ENCODE measurements around the gene BEX1. TPM values are rescaled to one million over a fixed set of nuclear protein-coding genes. Genes with fewer than 3 reads are reported as not detected.

The BEX1 gene
- total RNA-seq, 1 donor, result 10.0 TPM

Other genes with a start within 250 kb of the BEX1 start
- gene RAB40AL, start 126.9 kb downstream of the BEX1 start, total RNA-seq, result 1.3 TPM
- gene NXF3, start 29.0 kb upstream of the BEX1 start, total RNA-seq, result under 0.01 TPM
- gene BEX4, start 150.9 kb upstream of the BEX1 start, total RNA-seq, result 19.1 TPM
- gene TCEAL8, start 191.0 kb upstream of the BEX1 start, total RNA-seq, result 22.9 TPM
- 0.27 TPM for gene TCEAL5, start 212.6 kb upstream of the BEX1 start, total RNA-seq
- 41.7 TPM for gene BEX2, start 246.8 kb upstream of the BEX1 start, total RNA-seq